ENCODE data around the gene CLSTN2. TPM values are rescaled to one million over a fixed set of nuclear protein-coding genes. Genes with fewer than 3 reads are reported as not detected.

CLSTN2 gene
- total and polyA plus RNA-seq, 2 of the 8 experiments (the other 6 are each of a cell fraction or from before 2014, with no cell fraction given), result 0.39 to 0.52 TPM

DNA sequence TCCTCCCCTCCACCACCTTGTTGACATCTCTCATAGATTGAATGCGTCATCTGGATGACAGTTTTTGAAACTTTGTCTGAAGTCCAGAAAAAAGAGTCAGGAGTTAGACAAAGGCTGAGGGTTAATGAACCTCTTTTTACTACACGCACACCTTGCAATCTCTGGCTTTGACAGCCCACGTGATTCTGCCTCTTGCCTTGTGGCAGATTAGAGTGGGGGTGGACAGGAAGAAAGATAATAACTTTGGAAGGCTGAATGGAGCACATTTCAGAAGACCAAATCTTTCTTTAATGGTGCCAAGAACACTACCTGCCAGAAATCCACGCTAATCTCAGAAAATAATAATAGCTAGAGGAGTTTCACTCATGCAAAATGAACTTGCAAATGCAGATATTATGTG, 415.0 kb downstream of the CLSTN2 start (continued):
- TF ChIP-seq, protein P1, sequence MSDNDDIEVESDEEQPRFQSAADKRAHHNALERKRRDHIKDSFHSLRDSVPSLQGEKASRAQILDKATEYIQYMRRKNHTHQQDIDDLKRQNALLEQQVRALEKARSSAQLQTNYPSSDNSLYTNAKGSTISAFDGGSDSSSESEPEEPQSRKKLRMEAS (IDR thresholded peaks at IDR 0.05), result no peak
- TF ChIP-seq TAF7 (optimal IDR thresholded peaks at IDR 0.05; ENCODE audit: borderline replicate concordance, low read depth, low read length) (no peak), ZNF274 (IDR thresholded peaks at IDR 0.05; ENCODE audit: borderline replicate concordance, extremely low read depth, low read length) (no peak), SRF (IDR thresholded peaks at IDR 0.05; ENCODE audit: low read depth, low read length) (no peak), FOSL1 (IDR thresholded peaks at IDR 0.05; ENCODE audit: insufficient read depth, low read depth, low read length) (no peak), RAD21 (IDR thresholded peaks at IDR 0.05 in 1 of 2, conservative IDR thresholded peaks at IDR 0.05 in 1 of 2; ENCODE audit: low read depth in 2 of 2, low read length in 2 of 2) (no peak), MAFK (IDR thresholded peaks at IDR 0.05; ENCODE audit: low read depth, low read length) (no peak), KDM1A (IDR thresholded peaks at IDR 0.05; ENCODE audit: borderline replicate concordance, low read length) (no peak)

Measured in H1 (cell line).